GM18505 (cell line): ENCODE results near the gene HTR3D.
"Not testable (repeated sequence)": the region's sequence is repeated elsewhere in the genome, so short reads cannot be mapped to it uniquely, and the experiment has no call there.

Experiments
- ATAC-seq: cut with Tn5 transposase; IDR thresholded peaks from one replicate; pipeline ENCODE4 v1.9.1; 2021; ENCODE audit not compliant: unreplicated experiment
- POLR2A ChIP-seq: IDR thresholded peaks from 4 replicates; pipeline ENCODE4 v1.6.1; 2011; ENCODE audit warnings: borderline replicate concordance; ENCODE audit not compliant: insufficient read depth, insufficient read length; ENCODE audit errors: extremely low read depth

Gene HTR3D, protein sequence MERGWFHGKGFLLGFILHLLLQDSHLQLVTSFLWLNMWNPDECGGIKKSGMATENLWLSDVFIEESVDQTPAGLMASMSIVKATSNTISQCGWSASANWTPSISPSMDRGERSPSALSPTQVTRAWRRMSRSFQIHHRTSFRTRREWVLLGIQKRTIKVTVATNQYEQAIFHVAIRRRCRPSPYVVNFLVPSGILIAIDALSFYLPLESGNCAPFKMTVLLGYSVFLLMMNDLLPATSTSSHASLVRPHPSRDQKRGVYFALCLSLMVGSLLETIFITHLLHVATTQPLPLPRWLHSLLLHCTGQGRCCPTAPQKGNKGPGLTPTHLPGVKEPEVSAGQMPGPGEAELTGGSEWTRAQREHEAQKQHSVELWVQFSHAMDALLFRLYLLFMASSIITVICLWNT

DNA sequence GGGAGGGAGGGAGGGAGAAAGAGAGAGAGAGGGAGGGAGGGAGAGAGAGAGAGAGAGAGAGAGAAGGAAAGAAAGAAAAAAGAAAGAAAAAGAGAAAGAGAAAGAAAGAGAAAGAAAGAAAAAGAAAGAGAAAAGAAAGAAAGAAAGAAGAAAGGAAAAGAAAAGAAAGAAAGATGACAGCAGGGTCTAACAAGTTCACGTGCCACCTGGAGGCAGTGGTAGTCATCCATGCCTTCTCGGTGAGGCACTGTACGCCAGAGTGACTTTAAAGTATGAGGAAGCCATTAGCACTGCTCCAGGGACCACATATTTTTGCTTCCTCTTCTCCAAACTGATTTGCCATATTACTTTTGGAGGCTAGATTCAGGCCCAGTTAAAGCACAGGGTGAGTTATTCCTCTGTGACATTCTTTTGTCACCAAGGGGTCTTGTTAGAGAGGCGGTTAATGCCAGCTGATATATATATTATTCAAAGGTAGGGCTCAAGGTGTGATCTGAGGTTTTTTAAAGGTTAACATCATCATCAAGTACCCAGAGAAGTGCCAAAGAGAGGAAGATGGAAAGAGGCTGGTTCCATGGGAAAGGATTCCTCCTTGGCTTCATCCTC lies at the start of gene HTR3D:
Gene HTR3D, plus strand, starts transcription at position 556 of the 606 bp plus-strand sequence. Its CDS starts 0 bp downstream, at position 556.
- TF ChIP-seq POLR2A = no peak
- no peak for ATAC-seq

DNA sequence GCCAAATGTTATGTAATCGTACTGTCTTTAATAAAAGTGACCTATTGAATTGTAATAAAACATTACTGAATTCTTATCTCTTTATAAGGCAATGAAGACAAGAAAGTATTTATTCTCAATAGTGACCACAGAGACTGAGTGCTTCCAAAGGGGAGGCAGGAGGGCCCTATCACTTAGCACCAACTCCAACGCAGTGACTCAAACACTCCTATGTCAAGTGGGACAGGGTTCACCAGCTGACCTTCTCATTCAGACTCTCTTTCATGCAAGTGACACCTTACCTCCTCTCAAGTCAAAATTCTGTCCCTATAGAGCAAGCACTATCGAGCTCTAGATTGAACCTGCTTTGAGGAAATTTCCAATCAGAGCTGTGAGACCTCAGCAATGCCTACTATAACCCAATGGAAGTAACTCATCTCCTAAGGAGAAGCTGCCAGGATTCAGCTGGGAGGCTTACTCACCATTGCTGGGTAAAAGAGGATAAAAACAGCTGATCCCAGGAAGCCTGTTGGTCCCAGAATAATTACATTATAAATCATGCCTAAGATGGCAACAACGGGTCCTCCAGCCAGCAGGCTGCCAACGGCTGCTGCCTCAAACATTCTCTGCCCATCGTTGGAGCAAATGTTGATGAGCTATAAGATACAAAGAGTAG lies 49.4 kb upstream of the HTR3D start:
- TF ChIP-seq POLR2A = no peak
- ATAC-seq = no peak

DNA sequence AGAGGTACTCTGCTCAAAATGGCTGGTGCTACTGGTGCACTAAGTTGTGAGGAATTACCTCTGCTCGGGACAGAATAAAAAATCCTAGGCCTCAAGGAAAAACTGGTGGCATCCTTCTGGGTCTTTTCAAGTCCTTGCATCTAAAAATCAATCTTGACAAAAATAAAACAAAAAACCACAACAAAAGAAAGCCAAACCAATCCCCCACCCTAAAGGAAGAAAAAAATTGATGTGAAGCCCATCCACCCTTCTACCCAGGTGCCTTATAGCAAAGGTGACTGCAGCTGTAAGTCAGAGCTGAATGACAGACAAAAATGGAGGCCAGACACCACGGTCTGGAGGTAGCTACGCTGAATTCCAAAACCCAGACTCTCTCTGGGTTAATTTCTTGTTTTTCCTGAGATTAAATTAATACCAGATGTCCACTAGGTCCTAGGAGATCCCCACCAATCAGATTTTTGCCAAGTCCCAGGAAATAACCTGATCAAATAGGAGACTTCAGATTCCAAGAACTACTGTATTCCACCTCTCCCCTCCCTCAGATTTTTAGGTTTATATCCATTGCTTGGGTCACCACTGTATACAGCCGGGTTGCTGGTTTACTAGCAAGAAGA lies 47.3 kb upstream of the HTR3D start:
- no peak for TF ChIP-seq POLR2A

DNA sequence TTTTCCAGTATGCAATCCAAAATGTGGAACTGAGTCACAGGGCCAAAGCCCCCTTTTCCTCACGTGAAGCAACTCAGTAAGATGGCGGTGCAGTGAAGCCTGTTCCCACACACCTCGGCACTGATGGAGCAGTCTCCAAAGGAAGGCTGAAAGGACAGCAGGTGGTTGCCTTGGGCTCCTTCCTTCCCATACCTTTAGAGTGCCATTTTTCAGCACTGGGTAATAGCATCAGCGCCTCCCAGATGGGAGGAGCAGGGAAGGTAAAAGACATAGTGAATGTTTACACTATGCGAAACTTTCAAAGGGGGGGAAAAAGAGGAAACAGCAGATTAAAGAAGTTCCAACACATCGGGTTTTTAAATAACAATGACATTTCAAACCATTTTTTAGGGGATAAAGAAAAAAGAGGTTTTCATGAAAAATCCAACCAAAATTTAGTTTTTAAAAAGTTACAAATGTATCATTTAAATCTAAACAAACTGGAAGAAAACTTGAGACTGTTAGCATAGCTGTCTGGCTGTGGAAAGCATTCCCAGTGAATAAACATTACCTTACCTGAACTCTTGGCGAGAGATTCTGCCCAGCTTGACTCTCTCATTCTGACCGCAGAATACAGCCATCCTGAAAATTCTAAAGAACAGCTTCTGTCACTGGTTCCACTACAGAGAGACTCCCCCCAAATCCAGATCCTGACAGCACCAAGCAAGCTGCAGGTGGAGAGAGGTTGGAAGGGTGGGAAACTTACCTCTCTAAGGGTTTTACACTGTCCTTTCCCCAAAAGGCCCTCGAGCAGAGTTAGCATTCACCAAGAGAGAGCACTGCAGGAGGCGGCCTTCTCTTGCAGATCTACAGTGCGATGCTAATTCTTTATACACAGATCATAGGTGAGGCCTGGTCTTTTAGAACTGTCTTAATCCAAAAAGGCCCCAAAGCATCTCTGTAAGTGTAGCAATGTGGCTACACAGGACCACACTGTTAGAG lies 46.5 kb upstream of the HTR3D start:
- TF ChIP-seq POLR2A = no peak

More for the DNA sequence above, 47.3 kb upstream of the HTR3D start:
- ATAC-seq = no peak

DNA sequence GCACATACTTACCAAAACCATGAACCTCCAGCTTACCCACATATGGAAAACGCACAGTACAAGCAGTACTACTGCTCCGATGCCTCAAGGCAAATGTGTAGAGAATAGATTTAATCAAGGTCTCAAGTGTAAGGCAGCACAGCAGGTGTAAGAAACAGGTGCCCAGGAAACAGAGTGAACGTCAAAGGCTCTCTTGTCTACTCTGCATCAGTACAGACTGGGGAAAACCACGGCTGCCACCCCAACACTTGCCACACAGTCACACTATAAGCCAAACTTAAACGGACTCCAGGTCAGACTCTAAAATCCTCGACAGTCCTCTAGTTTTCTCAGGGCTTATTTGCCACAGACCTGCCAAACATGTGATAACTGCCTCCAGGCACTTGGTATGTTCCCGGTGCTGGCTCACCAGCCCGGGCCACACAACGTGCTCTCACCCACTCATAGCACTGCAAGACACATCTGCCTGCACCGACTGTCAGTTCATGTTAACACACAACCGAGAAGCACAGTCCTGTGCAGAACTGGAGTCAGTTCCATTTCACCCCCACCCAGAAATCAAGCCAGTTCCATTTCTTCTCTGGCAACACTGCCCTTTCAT lies 44.4 kb upstream of the HTR3D start:
- ATAC-seq = no peak
- no peak for TF ChIP-seq POLR2A

More for the DNA sequence above, 46.5 kb upstream of the HTR3D start:
- ATAC-seq = no peak

DNA sequence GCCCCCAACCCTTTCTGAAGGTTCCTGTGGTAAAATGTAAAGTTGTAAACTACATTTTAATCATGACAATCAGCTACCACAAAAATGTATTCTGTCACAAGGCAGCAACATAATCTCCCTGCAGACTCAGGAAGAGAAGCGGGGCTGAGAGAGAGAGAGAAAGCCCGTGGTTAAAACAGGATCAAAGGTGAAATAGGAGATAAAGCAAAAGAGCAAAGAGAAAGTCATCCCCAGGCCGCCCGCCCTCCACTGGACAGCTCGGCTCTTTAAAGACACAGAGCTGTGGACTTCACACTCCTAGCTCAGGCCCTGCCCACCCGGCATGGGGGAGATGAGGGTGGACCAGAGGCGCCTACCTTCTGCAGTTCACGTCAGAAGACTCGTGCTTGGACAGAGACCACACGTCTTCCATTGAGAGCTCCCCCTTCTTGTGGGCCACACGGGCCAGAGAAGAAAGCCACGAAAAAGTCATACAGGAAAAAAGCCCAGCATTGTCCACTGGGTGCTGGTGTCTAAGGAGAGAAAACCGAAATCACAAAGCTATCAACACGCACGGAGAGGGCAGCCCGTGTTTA lies 43.2 kb upstream of the HTR3D start:
- no peak for ATAC-seq

DNA sequence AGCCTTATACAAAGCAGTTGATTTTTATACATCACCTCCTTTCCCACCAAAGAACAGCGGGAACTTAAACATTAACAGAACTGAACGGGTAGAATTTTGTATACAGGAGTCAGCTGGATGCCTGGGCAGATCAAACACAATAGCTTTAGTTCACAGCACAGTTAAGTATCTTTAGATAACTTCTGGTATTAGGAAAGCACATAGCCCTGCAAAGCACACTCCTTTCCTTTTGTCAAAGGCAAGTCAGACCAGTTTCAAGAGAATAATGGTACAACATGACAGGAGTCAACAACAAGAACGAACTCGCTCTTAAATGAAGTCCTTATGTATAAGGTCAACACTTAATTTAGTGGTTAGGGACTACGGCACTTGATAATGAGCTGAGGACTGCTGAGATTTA lies 40.1 kb upstream of the HTR3D start:
- ATAC-seq = no peak
- no peak for TF ChIP-seq POLR2A

More for the DNA sequence above, 43.2 kb upstream of the HTR3D start:
- no peak for TF ChIP-seq POLR2A

DNA sequence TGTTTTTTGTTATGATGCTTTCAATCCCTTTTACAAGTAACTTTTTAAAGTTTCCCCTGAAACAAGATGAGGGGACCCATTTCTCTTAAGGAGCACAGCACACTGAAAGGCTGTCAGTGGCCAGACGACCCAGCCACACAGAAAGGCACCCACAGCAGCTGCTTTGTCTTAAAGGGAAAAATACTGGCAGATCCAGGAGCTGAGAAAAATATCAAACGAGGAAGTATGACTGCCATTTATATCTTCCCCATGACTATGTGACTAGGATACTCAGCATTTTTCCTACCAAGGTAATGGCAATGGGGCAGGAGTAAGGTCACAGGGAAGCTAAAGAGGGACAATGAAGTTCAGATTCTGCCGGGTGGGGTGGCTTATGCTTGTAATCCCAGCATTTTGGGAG lies 29.8 kb upstream of the HTR3D start:
- no peak for TF ChIP-seq POLR2A

DNA sequence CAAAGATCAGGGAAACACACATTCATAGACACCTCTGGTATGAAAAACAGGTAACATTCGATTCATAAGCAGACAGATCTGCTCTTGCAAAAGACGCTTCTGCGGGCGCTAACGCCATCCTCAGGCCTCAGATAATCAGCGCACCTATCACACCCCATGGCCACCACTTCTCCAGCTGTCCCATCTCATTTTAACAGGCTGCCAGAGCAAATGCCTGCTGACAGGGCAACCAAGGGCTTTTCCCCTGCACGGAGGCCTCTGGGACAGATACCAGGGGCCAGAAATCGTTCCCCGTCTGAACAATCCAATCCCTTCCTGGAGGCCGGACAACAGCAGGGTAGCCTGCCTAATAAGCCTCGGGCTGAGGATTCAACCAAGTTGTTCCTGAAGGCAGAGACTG lies 29.1 kb upstream of the HTR3D start:
- no peak for ATAC-seq
- TF ChIP-seq POLR2A = no peak

More for the DNA sequence above, 29.8 kb upstream of the HTR3D start:
- no peak for ATAC-seq

DNA sequence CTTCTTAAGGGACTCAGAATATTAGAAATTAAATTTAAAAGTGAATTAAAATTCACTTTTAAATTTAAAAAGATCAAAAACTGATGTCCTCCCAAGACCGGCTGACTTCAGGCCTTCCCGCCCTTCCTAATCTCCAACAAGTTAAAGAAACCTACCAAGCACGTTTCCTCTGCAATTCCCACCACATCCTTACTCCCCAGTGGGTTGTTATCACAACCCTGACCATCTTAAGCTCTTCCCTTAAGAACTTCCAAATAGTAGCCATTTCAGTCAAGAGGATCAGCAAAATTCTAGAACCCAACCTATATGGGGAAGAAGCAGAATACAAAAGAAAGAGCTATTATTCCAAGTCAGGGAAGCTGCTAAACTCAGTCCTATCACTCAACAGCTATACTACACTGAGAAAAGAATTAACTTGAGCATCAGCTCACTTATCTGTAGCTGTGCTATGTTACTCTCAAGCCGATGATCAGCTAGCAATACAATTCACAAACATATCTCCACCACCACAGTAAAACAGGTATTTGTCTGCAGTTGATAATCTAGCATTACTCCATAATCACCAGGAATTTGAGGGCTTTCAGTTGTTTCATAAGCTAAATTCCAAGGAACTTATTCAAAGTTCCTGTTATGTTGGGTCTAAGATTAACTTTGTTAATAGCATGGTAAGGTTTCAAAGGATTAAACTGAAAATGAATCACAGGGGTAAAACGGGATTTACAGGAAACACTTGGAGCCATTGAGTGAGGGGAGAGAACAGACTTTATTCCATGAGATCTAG lies 28.2 kb upstream of the HTR3D start:
- TF ChIP-seq POLR2A = no peak

DNA sequence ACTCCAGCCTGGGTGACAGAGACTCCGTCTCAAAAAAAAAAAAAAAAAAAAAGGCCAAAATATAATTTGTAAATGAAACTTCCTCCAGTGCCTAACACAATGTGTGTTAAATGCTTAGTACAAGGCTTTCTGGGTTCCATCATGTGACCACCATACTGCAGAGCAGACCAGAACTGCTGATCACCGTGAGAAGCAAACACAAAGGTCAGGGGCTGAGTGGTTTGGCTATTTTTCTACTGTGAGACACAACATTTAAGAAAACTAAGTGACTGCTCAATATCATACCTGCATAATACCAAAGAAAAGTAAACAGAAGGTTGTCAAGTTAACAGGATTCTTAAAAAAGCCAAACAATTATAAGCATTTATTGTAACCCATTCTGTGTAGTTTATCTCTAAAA lies 27.1 kb upstream of the HTR3D start:
- no peak for TF ChIP-seq POLR2A
- ATAC-seq = no peak

More for the DNA sequence above, 28.2 kb upstream of the HTR3D start:
- no peak for ATAC-seq

DNA sequence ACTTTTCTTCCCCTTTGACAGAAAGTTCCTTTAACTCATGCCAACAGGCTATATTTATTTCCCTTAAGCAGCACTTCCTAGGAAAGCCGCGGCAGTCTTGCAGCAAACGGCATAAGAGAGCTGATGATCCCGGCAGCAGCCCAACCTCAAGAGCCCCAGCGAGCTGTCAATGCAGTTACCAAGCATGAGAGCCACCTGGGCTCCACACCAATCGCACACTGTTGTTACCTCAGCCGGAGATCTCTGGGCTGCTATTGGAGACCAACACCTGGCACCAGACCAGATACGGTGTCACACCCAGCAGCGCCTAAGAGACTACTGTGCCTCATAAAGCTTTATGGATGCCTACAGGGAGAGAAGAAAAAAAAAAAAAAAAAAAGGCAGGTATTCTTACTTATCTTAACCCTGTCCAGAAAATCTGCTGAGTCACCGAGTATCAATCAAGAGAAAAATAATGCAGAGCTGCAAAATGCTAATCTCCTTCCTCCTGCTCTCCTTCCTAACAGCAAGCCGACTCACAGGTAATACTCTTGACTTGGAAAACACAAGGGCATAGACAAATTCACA lies 25.5 kb upstream of the HTR3D start:
- TF ChIP-seq POLR2A = no peak
- ATAC-seq = peak; percentile 69

DNA sequence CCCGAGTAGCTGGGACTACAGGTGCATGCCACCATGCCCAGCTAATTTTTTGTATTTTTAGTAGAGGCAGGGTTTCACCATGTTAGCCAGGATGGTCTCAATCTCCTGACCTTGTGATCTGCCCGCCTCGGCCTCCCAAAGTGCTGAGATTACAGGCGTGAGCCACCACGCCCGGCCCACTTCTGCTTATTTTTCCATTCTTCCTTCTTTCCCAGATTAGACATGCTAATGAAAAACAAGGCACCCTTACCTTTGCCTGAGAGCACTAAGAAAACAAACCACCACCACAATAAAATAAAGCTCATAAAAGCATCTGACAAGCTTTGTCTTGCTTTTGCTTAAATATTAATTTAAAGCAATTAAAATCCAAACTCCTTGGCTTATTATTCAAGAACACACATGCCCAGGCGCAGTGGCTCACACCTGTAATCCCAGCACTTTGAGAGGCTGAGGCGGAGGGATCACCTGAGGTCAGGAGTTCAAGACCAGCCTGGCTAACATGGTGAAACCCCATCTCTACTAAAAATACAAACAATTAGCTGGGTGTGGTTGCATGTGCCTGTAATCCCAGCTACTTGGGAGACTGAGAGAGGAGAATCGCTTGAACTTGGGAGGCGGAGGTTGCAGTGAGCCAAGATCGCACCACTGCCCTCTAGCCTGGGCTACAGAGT lies 24.3 kb upstream of the HTR3D start:
- ATAC-seq = not testable (repeated sequence)
